Measurements from ENCODE around the gene CDH23.

GRCh38 chr10:71806704-71807556 is 410.2 kb downstream of the CDH23 start:
- no peak for TF ChIP-seq CTCF (IDR thresholded peaks at IDR 0.05)
- TF ChIP-seq POLR2A (IDR thresholded peaks at IDR 0.05) = no peak
- TF ChIP-seq POLR2AphosphoS5 (IDR thresholded peaks at IDR 0.05) = no peak
